ENCODE measurements around the gene RSRC1.

RSRC1 gene

GRCh38 chr3:158570999-158571702, 461.3 kb downstream of the RSRC1 start, which contains the start of gene MLF1:
Gene MLF1, plus strand, starts transcription at chr3:158571194. Its CDS starts 107 bp downstream, at chr3:158571301.
- in situ Hi-C loops (cut with MboI; ENCODE audit: low sequenced_read_pairs), result no loop called here

- in situ Hi-C loops (cut with MboI; ENCODE audit: low sequenced_read_pairs), result no loop called here
Measured at GRCh38 chr3:158571969-158572765, 462.3 kb downstream of the RSRC1 start.

GRCh38 chr3:158572766-158573060, 462.8 kb downstream of the RSRC1 start:
- in situ Hi-C loops (cut with MboI; ENCODE audit: low sequenced_read_pairs), result no loop called here

GRCh38 chr3:158573714-158574113, 463.8 kb downstream of the RSRC1 start:
- in situ Hi-C loops (cut with MboI; ENCODE audit: low sequenced_read_pairs), result no loop called here

- in situ Hi-C loops (cut with MboI; ENCODE audit: low sequenced_read_pairs), result no loop called here
Measured at GRCh38 chr3:158574646-158575045, 464.8 kb downstream of the RSRC1 start.

- in situ Hi-C loops (cut with MboI; ENCODE audit: low sequenced_read_pairs), result no loop called here
Measured at GRCh38 chr3:158590223-158590622, 480.3 kb downstream of the RSRC1 start.

Data from HL-60/S4 (cell line).